Loucy (cell line): ENCODE results near the gene GPR156.

ENCODE experiments used
- CTCF ChIP-seq: fragments of 200-600 bp; sonication (generic); conservative IDR thresholded peaks from 2 replicates; pipeline ENCODE4 v1.5.1; 2014; ENCODE audit warnings: mild to moderate bottlenecking, antibody characterized with exemption, low read length
- EZH2phosphoT487 ChIP-seq: fragments of 200-600 bp; IDR thresholded peaks from 2 replicates; pipeline ENCODE4 v1.6.1; 2018; ENCODE audit warnings: antibody characterized with exemption, mild to moderate bottlenecking, moderate library complexity, borderline replicate concordance

DNA sequence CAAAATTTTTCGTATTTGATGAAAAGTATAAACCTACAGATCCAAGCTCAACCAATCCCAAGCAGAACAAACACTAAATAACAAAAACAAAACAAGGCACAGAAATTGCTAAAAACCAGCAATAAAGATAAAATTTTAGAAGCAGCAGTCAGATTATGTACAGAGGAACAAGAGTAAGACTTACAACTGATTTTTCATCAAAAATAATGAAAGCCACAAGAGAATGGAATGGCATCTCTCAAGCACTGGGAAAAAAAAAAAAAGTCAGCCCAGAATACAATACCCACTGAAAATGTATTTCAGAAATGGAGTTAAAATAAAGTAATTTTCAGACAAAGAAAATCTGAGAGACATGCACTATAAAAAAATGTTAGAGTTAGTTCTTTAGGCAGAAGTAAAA is 27.0 kb downstream of the GPR156 start:
- no peak for TF ChIP-seq CTCF
- TF ChIP-seq EZH2phosphoT487, result no peak
